H1 (cell line): Measurements from ENCODE around the gene SLC35D2. TPM values are rescaled to one million over a fixed set of nuclear protein-coding genes. Genes with fewer than 3 reads are reported as not detected.
A peak's percentile ranks its signal among the peaks of the same experiment; 100 is the strongest.

Experiments
- CTCF ChIA-PET: fragments of 300-600 bp; sonication (Branson Sonifier 250); formaldehyde crosslinking; loops from one replicate; lab custom pipeline; 2021; ENCODE audit not compliant: partially characterized antibody; lab: Charles Lee
- POLR2A ChIA-PET: fragments of 300-600 bp; sonication (Branson Sonifier 250); formaldehyde crosslinking; loops from one replicate; lab custom pipeline; 2021; ENCODE audit warnings: inconsistent platforms; ENCODE audit not compliant: partially characterized antibody; lab: Charles Lee
- DNase-seq, 2 experiments: peaks; one replicate each; pipeline versions ENCODE4 v3.0.0 to v3.0.0-alpha.2; 2010 to 2022; ENCODE audit warnings: low spot score in 2 of 2, low read depth in 1 of 2, mixed read lengths in 1 of 2
- FAIRE-seq: peaks from 2 replicates; lab custom pipeline; 2011; peaks lifted over from hg19 to GRCh38; lab: Jason Lieb, UNC
- H2AFZ ChIP-seq: 2 replicates; pipeline ENCODE4 v1.8.1; 2012; ENCODE audit warnings: low read length, inconsistent platforms
- H2AK5ac ChIP-seq: 2 replicates; pipeline ENCODE4 v1.6.1; 2013; ENCODE audit warnings: low read depth, low read length
- H2BK120ac ChIP-seq: replicated peaks from 2 replicates; pipeline ENCODE3; 2013; ENCODE audit warnings: low read depth, low read length, inconsistent platforms
- H2BK12ac ChIP-seq: 2 replicates; pipeline ENCODE4 v1.6.1; 2013; ENCODE audit warnings: low read depth, low read length
- H2BK15ac ChIP-seq: 2 replicates; pipeline ENCODE4 v1.6.1; 2013; ENCODE audit warnings: low read length
- H2BK20ac ChIP-seq: 2 replicates; pipeline ENCODE4 v1.6.1; 2013; ENCODE audit warnings: low read length
- H2BK5ac ChIP-seq: 2 replicates; pipeline ENCODE4 v1.6.1; 2013; ENCODE audit warnings: low read depth, low read length
- H3K14ac ChIP-seq: 2 replicates; pipeline ENCODE4 v1.6.1; 2013; ENCODE audit warnings: inconsistent platforms; ENCODE audit not compliant: insufficient read length
- H3K18ac ChIP-seq: 2 replicates; pipeline ENCODE4 v1.6.1; 2013; ENCODE audit warnings: low read length; ENCODE audit errors: extremely low read depth
- H3K23ac ChIP-seq: 2 replicates; pipeline ENCODE4 v1.6.1; 2013; ENCODE audit warnings: inconsistent platforms; ENCODE audit not compliant: insufficient read length
- H3K23me2 ChIP-seq: 2 replicates; pipeline ENCODE4 v1.6.1; 2013; ENCODE audit warnings: low read depth, low read length
- H3K27ac ChIP-seq: 2 replicates; pipeline ENCODE4 v1.6.1; 2011; ENCODE audit warnings: low read depth, low read length, inconsistent platforms
- H3K27me3 ChIP-seq, 4 experiments: replicated peaks in 1 of 4; 1 replicate in 1 of 4; 2 replicates in 3 of 4; pipeline versions ENCODE4 v1.6.1 to v1.8.1; 2011 to 2013; ENCODE audit warnings: low read length in 3 of 4, mild to moderate bottlenecking in 3 of 4, inconsistent platforms in 2 of 4, mixed read lengths in 2 of 4, moderate library complexity in 1 of 4; ENCODE audit not compliant: control insufficient read depth in 3 of 4, insufficient read depth in 3 of 4; ENCODE audit errors: extremely low read depth in 1 of 4
- H3K36me3 ChIP-seq, 4 experiments: 2 replicates each; pipeline versions ENCODE4 v1.6.1 to v1.8.1; 2011 to 2013; ENCODE audit warnings: mild to moderate bottlenecking in 4 of 4, low read length in 3 of 4, moderate library complexity in 2 of 4, control low read depth in 1 of 4, inconsistent platforms in 1 of 4; ENCODE audit not compliant: insufficient read depth in 4 of 4, control insufficient read depth in 2 of 4
- H3K4ac ChIP-seq: replicated peaks from 2 replicates; pipeline ENCODE3; 2013; ENCODE audit warnings: low read length, low read depth, mixed read lengths, inconsistent platforms; ENCODE audit not compliant: insufficient read length
- H3K4me1 ChIP-seq, 4 experiments: replicated peaks in 1 of 4; 1 replicate in 1 of 4; 2 replicates in 3 of 4; pipeline versions ENCODE4 v1.6.1 to v1.8.1; 2011 to 2013; ENCODE audit warnings: low read length in 3 of 4, inconsistent platforms in 2 of 4, mixed read lengths in 1 of 4; ENCODE audit not compliant: insufficient read depth in 4 of 4, control insufficient read depth in 3 of 4
- H3K4me2 ChIP-seq, 2 experiments: 2 replicates each; pipeline versions ENCODE4 v1.6.1 to v1.8.1; 2011 to 2013; ENCODE audit warnings: low read depth in 2 of 2, low read length in 2 of 2, control low read depth in 1 of 2, inconsistent platforms in 1 of 2, mild to moderate bottlenecking in 1 of 2; ENCODE audit not compliant: insufficient read depth in 1 of 2
- H3K4me3 ChIP-seq, 4 experiments: fragments of 200-600, 300-600 bp in 1 of 4; sonication (generic), shearing (Covaris generic), sonication (Bioruptor Twin) in 1 of 4; 2 replicates each; pipeline versions ENCODE4 v1.5.1 to v1.8.1; 2011 to 2016; ENCODE audit warnings: low read length in 4 of 4, low read depth in 3 of 4, control low read depth in 2 of 4, inconsistent platforms in 2 of 4, mild to moderate bottlenecking in 2 of 4, mixed read lengths in 1 of 4, moderate library complexity in 1 of 4; ENCODE audit not compliant: insufficient read depth in 2 of 4; ENCODE audit errors: extremely low read depth in 1 of 4
- H3K56ac ChIP-seq: replicated peaks from 2 replicates; pipeline ENCODE3; 2013; ENCODE audit warnings: low read depth, mild to moderate bottlenecking, mixed read lengths, low read length, inconsistent platforms; ENCODE audit not compliant: insufficient read length
- H3K79me1 ChIP-seq: 2 replicates; pipeline ENCODE4 v1.6.1; 2013; ENCODE audit warnings: low read depth, low read length, control low read depth
- H3K79me2 ChIP-seq, 2 experiments: 2 replicates each; pipeline versions ENCODE4 v1.6.1 to v1.8.1; 2012 to 2013; ENCODE audit warnings: low read length in 2 of 2, mild to moderate bottlenecking in 2 of 2, inconsistent platforms in 1 of 2; ENCODE audit not compliant: insufficient read depth in 2 of 2, control insufficient read depth in 1 of 2
- H3K9ac ChIP-seq, 4 experiments: replicated peaks in 1 of 4; 1 replicate in 1 of 4; 2 replicates in 3 of 4; pipeline versions ENCODE4 v1.6.1 to v1.8.1; 2011 to 2013; ENCODE audit warnings: low read depth in 3 of 4, low read length in 3 of 4, control low read depth in 2 of 4, mild to moderate bottlenecking in 2 of 4, moderate library complexity in 2 of 4, inconsistent platforms in 1 of 4; ENCODE audit errors: extremely low read depth in 1 of 4
- H3K9me3 ChIP-seq, 2 experiments: 2 replicates each; pipeline versions ENCODE4 v1.6.1 to v1.8.1; 2012 to 2013; ENCODE audit warnings: mild to moderate bottlenecking in 2 of 2, moderate library complexity in 2 of 2, control low read depth in 1 of 2, inconsistent platforms in 1 of 2, low read depth in 1 of 2, low read length in 1 of 2, mixed read lengths in 1 of 2; ENCODE audit not compliant: insufficient read depth in 2 of 2
- H4K20me1 ChIP-seq, 2 experiments: replicated peaks in 1 of 2; 2 replicates each; pipeline versions ENCODE3 to v1.8.1; 2011 to 2013; ENCODE audit warnings: inconsistent platforms in 2 of 2, low read length in 2 of 2, mild to moderate bottlenecking in 1 of 2; ENCODE audit not compliant: insufficient read depth in 2 of 2, control insufficient read depth in 1 of 2
- H4K5ac ChIP-seq: 2 replicates; pipeline ENCODE4 v1.6.1; 2013; ENCODE audit warnings: low read length, low read depth, mixed read lengths, inconsistent platforms; ENCODE audit not compliant: insufficient read length
- H4K8ac ChIP-seq: 2 replicates; pipeline ENCODE4 v1.8.0; 2013; ENCODE audit warnings: mild to moderate bottlenecking, moderate library complexity, low read length, inconsistent platforms; ENCODE audit not compliant: insufficient read depth; ENCODE audit errors: extremely low read depth
- H4K91ac ChIP-seq: replicated peaks from 2 replicates; pipeline ENCODE3; 2013; ENCODE audit warnings: low read length, mixed read lengths, inconsistent platforms; ENCODE audit not compliant: insufficient read length
- BRCA1 ChIP-seq: IDR thresholded peaks from 2 replicates; pipeline ENCODE4 v1.6.1; 2012; ENCODE audit warnings: low read depth, low read length, improper control_type of control experiment
- EZH2 ChIP-seq: fragments of 200-600 bp; sonication (generic); IDR thresholded peaks from 2 replicates; pipeline ENCODE4 v1.7.1; 2012; ENCODE audit warnings: low read depth, mild to moderate bottlenecking, moderate library complexity, low read length, inconsistent platforms; ENCODE audit not compliant: severe bottlenecking
- GABPA ChIP-seq: IDR thresholded peaks from 2 replicates; pipeline ENCODE4 v1.6.1; 2011; ENCODE audit warnings: mild to moderate bottlenecking, low read length, moderate library complexity, borderline replicate concordance; ENCODE audit not compliant: insufficient read depth
- HDAC2 ChIP-seq, 2 experiments: fragments of 300-600 bp in 1 of 2; sonication (generic) in 1 of 2; IDR thresholded peaks; 2 replicates each; pipeline ENCODE4 v1.6.1; 2011 to 2012; ENCODE audit warnings: low read depth in 2 of 2, low read length in 2 of 2, mild to moderate bottlenecking in 2 of 2, moderate library complexity in 2 of 2, borderline replicate concordance in 1 of 2, inconsistent platforms in 1 of 2
- HDAC6 ChIP-seq: IDR thresholded peaks from one replicate; pipeline ENCODE4 v1.7.1; 2012; ENCODE audit warnings: low read depth, mild to moderate bottlenecking, inconsistent platforms, low read length, moderate library complexity
- JUN ChIP-seq: IDR thresholded peaks from 2 replicates; pipeline ENCODE4 v1.6.1; 2011; ENCODE audit warnings: low read depth, mild to moderate bottlenecking, improper control_type of control experiment, low read length
- JUND ChIP-seq: IDR thresholded peaks from 2 replicates; pipeline ENCODE4 v1.6.1; 2011; ENCODE audit warnings: mild to moderate bottlenecking, improper control_type of control experiment, low read length
- POLR2A ChIP-seq, 2 experiments: IDR thresholded peaks; 1 replicate in 1 of 2; 2 replicates in 1 of 2; pipeline ENCODE4 v1.6.1; 2011; ENCODE audit warnings: low read depth in 2 of 2, low read length in 2 of 2, mild to moderate bottlenecking in 2 of 2; ENCODE audit errors: control extremely low read depth in 1 of 2
- POU5F1 ChIP-seq: IDR thresholded peaks from 2 replicates; pipeline ENCODE4 v1.6.1; 2011; ENCODE audit warnings: low read depth, mild to moderate bottlenecking, low read length, moderate library complexity
- RNF2 ChIP-seq: fragments of 200-900, 300-1000 bp; sonication (generic); IDR thresholded peaks from 2 replicates; pipeline ENCODE4 v1.7.1; 2016; ENCODE audit warnings: borderline replicate concordance, low read depth, mild to moderate bottlenecking, antibody characterized with exemption, low read length; ENCODE audit not compliant: poor library complexity, severe bottlenecking; ENCODE audit errors: missing control alignments
- RXRA ChIP-seq: IDR thresholded peaks from 2 replicates; pipeline ENCODE4 v1.6.1; 2011; ENCODE audit warnings: low read depth, mild to moderate bottlenecking, low read length, moderate library complexity; ENCODE audit not compliant: insufficient read depth
- SAP30 ChIP-seq: fragments of 300-600 bp; sonication (generic); IDR thresholded peaks from 2 replicates; pipeline ENCODE4 v1.7.1; 2012; ENCODE audit warnings: low read length, moderate library complexity, mild to moderate bottlenecking, inconsistent platforms; ENCODE audit not compliant: insufficient read depth, insufficient replicate concordance
- SUZ12 ChIP-seq: fragments of 200-600 bp; sonication (generic); IDR thresholded peaks from 2 replicates; pipeline ENCODE4 v1.6.1; 2012; ENCODE audit warnings: mild to moderate bottlenecking, inconsistent platforms, low read length, moderate library complexity, mixed read lengths
- TCF12 ChIP-seq: IDR thresholded peaks from 2 replicates; pipeline ENCODE4 v1.6.1; 2011; ENCODE audit warnings: low read depth, mild to moderate bottlenecking, low read length
- WGBS, 2 experiments: shearing (Covaris generic) in 1 of 2; methylation state at CpG; one replicate each; pipeline versions ENCODE4 v1.1.6 to v1.1.7; 2013 to 2015; ENCODE audit warnings: low lambda C conversion rate in 2 of 2, mixed read lengths in 2 of 2, inconsistent platforms in 1 of 2, low coverage in 1 of 2, missing lambda C conversion rate in 1 of 2; ENCODE audit not compliant: insufficient replicate concordance in 2 of 2, insufficient coverage in 1 of 2, insufficient read length in 1 of 2; ENCODE audit errors: extremely low coverage in 1 of 2, missing lambda C conversion rate in 1 of 2; 5-methylcytosine and 5-hydroxymethylcytosine counted together
- polyA plus RNA-seq, 7 experiments: library from polyadenylated mRNA; depleted of rRNA in 3 of 7; stranded (reverse) in 5 of 7; unstranded in 2 of 7; fragments of >200 nt in 5 of 7; fragments of 200-250 nt in 2 of 7; gene quantifications; 1 replicate in 5 of 7; 2 replicates in 1 of 7; 4 replicates in 1 of 7; pipeline versions ENCODE4 v1.2.1 to v1.2.3, GENCODE V29; 2011 to 2013; ENCODE audit warnings: missing spikeins in 2 of 7, mixed read lengths in 2 of 7
- total RNA-seq: library from RNA; stranded (reverse); fragmentation: NEBNext Ultra II Directional; extraction: Animal tissue kit (Norgen Biotek cat#: 25700); gene quantifications from 2 replicates; pipeline ENCODE4 v1.2.1, GENCODE V29; 2021

The SLC35D2 gene
- total and polyA plus RNA-seq, 2 of the 8 experiments (the other 6 are each of a cell fraction or from before 2014, with no cell fraction given): 9.6 to 11.5 TPM

DNA sequence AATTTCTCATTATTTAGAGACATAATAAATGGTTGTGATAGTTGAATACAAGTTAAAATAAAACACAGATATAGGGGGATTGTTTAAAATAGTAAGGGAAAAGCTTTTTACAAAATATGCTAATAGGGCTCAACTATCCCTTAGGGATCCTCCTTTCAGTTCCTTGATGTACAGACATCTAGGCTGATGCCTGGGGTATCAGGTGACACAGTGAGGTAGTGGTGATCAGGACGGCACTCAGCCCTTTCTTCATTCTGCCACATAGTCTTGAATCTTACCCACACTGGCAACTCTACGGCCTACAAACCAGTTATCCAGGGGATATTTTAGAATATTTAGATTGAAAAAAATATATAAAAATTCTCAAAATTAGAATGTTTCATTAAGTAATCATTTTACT, 12.5 kb upstream of the SLC35D2 start:
- Histone ChIP-seq H2BK12ac (no peak overlapping the region), H3K4me3 (no peak overlapping the region; a peak in 1 of 8 replicates), H3K9ac (no peak overlapping the region), H4K20me1 (peaks cover 0 to 4% of the 10 kb centered on the region in 2 experiments), H2AK5ac (no peak overlapping the region), H3K27me3 (no peaks in the 10 kb centered on the region), H3K36me3 (peaks cover 9 to 22% (median 12%) of the 10 kb centered on the region in 4 experiments), H4K91ac (no peak overlapping the region), H3K79me2 (peaks cover 0 to 34% of the 10 kb centered on the region in 2 experiments; a peak in 2 of 4 replicates), H3K4me2 (peak overlapping the region in 1 of 2 experiments; percentile 15; a peak in 1 of 4 replicates), H3K18ac (no peak overlapping the region), H2AFZ (no peak overlapping the region), H3K4me1 (peaks cover 5 to 21% (median 15%) of the 10 kb centered on the region in 4 experiments), H4K8ac (no peak overlapping the region), H3K27ac (no peak overlapping the region), H3K79me1 (no peaks in the 10 kb centered on the region), H3K23me2 (no peaks in the 10 kb centered on the region), H2BK5ac (no peak overlapping the region), H2BK120ac (no peak overlapping the region), H3K9me3 (peaks cover 0 to 5% of the 10 kb centered on the region in 2 experiments; a peak in 1 of 4 replicates), H2BK20ac (no peak overlapping the region), H3K4ac (no peak overlapping the region), H4K5ac (no peak overlapping the region), H3K14ac (no peak overlapping the region), H3K56ac (no peak overlapping the region), H2BK15ac (no peak overlapping the region), H3K23ac (no peak overlapping the region)
- 73% methylated on average over 2 of the region's 2 CpGs; no CpG with 5 or more reads in 1 of the 2 experiments for WGBS, 2 experiments
- DNase-seq (no peak), FAIRE-seq (peak; percentile 45)
- CTCF ChIA-PET: no interaction called here
- POLR2A ChIA-PET: no interaction called here
- TF ChIP-seq SAP30: no peak
- no peak for TF ChIP-seq TCF12
- no peak for TF ChIP-seq RNF2
- no peak for TF ChIP-seq JUND
- no peak for TF ChIP-seq JUN
- TF ChIP-seq EZH2: no peak
- TF ChIP-seq RXRA: no peak
- no peak for TF ChIP-seq SUZ12
- no peak for TF ChIP-seq GABPA
- no peak for TF ChIP-seq POU5F1
- no peak for TF ChIP-seq HDAC6
- no peak for TF ChIP-seq BRCA1
- no peak for TF ChIP-seq HDAC2 (IDR thresholded peaks at IDR 0.05; ENCODE audit: borderline replicate concordance in 1 of 2, low read depth in 2 of 2, low read length in 2 of 2)
- TF ChIP-seq POLR2A (IDR thresholded peaks at IDR 0.05; ENCODE audit: control extremely low read depth in 1 of 2, low read depth in 2 of 2, low read length in 2 of 2): no peak
